Hippocampal formation (tissue), 2 donors: ENCODE measurements around the gene PLXDC2.
"Not testable (repeated sequence)": the region's sequence is repeated elsewhere in the genome, so short reads cannot be mapped to it uniquely, and the experiment has no call there.

ENCODE experiments used
- DNase-seq, 2 donors: peaks; one replicate each; lab custom pipeline; 2025; lab: John Stamatoyannopoulos, UW

PLXDC2 gene

GRCh38 chr10:20114179-20114578 is 297.9 kb downstream of the PLXDC2 start:
- no peak for DNase-seq

DNA sequence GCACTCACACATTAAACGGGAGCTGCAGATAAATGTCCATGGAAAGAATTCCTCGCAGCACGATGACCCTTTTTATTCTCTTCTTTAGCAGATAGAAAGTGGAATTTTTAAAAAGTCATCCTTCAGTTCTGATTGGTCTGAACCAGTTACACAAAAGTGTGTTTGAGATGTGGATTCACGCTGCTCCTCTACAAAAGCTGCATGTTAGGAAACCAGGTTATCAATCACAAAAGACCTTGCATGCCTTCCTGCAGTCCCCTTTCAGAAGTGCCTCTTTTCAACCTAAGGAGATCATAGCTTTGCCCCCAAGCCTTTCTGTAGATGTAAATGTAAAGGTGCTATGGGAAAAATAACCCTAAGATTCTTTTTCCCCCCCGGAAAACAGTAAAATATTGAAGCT is 299.7 kb downstream of the PLXDC2 start:
- DNase-seq = no peak

- DNase-seq = no peak
These were observed 301.2 kb downstream of the PLXDC2 start for GRCh38 chr10:20117471-20117870.

DNA sequence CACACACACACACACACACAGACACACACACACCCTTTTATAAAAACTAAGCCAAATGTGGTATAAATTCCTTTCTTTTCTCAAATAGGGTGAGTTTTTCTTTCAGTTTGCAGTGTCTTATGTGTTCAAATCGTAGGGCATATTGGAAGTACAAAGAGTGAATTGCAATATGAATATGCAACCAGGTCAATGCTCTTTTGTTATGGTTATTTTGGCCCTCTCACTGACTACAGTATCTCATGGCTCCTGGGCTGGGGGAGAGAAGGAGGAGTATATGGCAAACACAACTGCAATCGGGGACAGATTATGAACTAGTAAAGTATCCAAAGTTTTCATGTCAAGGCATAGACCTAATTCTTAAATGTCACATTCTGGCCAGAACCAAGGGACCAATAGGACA is 301.9 kb downstream of the PLXDC2 start:
- DNase-seq = no peak

GRCh38 chr10:20128811-20129210 is 312.6 kb downstream of the PLXDC2 start:
- no peak for DNase-seq

DNA sequence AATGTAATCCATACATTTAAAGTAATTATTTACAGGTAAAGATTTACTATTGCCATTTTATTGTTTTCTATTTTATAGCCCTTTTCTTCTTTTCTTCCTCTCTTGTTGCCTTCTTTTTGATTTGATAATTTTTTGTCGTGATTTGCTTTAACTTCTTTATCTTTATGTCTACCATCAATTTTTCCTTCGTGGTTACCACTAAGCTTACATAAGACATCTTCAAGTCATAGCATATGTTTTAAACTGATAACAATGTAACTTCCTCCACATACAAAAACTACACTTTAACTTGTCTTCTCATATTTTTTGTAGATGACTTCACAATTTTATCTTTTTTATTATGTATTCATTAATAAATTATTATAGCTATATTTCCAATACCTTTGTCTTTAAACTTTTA is 316.6 kb downstream of the PLXDC2 start:
- DNase-seq = no peak

GRCh38 chr10:20133669-20134189 is 317.5 kb downstream of the PLXDC2 start:
- no peak for DNase-seq

DNA sequence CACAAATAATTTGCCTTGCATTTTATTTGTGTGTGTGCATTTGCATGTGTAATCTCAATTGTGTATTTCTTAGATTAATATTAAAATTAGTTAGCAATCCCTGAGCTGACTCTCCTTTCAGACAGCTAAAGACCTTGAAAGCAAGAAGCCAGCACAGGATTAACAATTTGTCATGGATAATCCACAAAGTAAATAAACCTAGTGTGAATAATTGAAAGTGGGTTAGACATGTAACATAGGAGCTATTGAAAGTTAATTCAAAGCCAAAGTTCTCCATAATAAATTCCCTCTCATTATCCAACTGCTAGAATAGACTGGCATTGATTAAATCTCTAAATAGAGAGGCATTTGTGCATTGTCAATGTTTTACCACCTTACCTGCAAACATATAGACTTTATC is 326.1 kb downstream of the PLXDC2 start:
- no peak for DNase-seq

- no peak for DNase-seq
These were observed 328.0 kb downstream of the PLXDC2 start for GRCh38 chr10:20144268-20144667.

DNA sequence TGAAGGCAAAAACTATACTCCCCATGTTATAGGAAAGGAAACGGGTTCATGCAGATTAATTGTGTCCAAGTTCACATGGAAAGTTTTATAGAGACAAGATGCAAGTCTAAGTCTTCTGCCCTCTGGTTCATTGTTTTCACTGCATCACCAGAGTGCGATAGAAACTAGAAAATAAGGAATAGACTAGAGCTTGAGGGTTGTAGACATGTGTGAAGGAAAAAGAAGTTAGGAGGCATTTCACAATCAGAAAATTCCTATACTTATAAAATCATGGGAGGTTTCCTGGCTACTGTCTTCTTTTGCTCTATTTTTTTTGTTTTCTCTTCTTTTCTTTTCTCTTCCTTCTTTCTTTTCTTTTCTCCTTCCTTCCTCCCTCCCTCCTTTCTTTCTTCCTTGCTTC is 329.8 kb downstream of the PLXDC2 start:
- DNase-seq = no peak

DNA sequence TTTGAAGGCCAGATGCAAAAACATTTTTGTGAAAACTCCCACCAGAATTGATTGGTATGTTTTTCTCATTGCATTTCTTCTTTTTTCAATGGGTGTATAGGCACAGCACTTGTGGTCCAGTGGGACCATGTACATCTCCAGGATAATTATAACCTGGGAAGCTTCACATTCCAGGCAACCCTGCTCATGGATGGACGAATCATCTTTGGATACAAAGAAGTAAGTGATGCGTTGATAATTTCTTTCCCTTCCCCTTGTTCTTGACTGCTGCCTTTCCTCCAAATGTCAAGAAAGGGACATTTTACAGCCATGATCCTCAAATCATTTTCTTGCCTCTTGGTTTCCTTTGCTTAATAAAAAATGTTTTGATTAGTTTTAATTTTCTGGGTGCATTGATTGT is 331.5 kb downstream of the PLXDC2 start:
- DNase-seq = no peak

- DNase-seq = no peak
These were observed 340.3 kb downstream of the PLXDC2 start for GRCh38 chr10:20156511-20156910.

DNA sequence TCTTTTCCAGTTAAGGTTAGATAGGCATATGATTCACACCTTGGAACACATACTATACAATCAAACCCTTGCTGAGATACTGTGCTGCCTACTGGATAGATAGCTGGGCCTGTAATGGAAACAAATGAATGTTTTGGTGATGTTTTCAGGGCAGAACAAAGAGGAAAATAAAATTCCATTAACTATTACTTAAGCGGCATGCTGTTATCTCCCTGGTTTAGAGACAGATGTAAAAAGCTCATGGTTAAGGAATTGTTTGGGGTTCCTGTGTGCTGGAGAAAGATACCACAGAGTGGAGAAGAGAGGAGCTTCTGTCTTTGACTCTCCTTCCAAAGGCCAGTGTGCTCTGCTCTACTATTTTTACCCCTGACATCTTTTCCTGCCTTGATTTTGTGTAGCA is 341.1 kb downstream of the PLXDC2 start:
- no peak for DNase-seq

DNA sequence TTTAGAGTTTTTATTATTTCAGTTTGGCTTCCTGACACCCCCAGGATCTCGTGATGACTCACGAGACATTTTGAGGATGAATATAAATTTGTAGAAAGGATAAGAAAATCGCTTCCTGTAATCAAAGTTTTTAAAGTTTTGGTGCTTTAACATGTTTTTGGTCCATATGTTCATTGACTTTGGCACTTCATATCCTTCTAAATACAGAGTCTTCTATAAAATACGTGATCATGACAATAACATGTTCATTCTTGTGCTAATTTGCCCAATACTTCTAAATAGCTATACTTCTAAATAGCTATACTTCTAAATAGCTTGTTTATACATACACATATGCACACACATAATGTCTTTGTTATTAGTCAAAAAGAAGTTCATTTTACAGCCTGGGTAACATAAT is 341.9 kb downstream of the PLXDC2 start:
- no peak for DNase-seq

- DNase-seq = no peak
These were observed 345.9 kb downstream of the PLXDC2 start for GRCh38 chr10:20162123-20162522.

DNA sequence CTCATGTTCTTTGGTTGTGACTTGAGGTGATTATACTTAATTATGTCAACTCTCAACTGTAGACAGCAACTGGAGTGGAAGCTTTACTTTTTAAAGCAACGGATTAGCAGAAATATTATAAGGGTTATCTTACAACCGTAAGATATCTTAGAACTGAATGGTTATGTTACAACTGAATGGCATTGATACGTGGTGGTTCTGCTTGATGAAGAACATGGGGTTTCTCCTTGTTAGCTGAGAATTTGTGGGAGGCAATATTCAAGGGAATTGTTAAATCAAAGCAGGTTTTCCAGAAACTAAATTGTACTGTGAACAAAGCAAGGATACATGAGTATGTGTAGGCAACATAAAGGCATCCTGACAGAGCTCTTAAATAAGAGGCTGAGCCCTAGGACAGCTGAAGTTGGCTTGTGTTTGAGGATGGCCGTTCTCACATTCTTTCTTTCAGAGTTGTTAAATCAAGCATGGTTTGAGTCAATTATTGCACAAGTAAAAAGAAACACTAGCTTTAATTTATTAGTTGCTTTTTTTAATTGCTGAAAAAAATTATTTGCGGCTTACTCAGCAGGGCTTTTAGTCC is 350.0 kb downstream of the PLXDC2 start:
- no peak for DNase-seq

DNA sequence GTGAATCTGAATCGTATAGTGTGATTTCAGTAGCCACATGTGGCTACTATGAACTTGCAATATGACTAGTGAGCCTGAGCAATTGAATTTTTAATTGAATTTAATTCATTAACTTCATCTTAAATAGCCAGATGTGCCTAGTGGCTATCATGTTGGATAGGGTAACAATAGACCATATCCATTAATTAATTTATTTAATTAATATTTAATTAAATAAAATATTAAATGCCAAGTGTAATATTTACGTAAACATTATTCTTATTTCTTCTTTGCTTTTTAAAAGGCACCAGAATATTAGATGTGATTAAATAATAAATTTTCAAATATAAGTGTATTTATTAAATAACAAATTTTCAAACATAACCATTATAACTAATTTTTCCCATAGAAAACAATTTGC is 354.4 kb downstream of the PLXDC2 start:
- DNase-seq = no peak

DNA sequence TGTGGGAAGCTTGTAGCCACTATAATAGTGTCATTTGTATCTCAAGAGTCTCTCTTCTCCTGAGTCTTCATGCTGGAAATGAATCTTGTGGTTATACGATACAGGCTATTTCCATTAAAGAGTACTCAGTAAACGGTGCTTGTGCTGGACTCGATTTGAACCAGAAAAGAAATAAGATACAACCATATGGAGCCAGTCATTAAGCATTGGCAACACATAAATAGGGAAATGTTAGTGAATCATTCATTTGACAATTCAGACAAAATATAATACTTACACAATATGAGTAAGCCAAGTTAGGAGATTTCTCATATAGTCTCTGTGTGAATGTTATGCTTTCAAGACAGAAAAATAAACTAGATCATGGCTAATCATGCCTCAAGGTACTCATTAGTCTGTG is 356.8 kb downstream of the PLXDC2 start:
- no peak for DNase-seq

DNA sequence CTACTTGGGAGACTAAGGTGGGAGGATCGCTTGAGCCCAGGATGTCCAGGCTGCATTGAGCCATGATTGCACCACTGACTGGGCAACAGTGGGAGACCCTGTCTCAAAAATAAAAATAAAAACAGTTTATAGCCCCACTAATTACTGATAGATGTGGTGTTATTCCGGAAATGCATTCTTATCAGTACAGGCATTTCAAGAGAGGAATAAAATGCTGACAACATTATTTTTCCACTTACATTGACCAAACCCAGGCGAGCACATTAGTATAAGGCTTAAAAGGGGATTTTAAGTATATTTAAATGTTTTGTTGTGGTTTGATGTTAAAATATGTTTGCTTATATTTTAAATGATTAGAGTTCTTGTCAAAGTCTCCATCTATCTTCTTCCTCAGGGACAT is 359.5 kb downstream of the PLXDC2 start:
- no peak for DNase-seq

- DNase-seq = no peak
These were observed 364.5 kb downstream of the PLXDC2 start for GRCh38 chr10:20180766-20181165.

GRCh38 chr10:20181434-20181833 is 365.2 kb downstream of the PLXDC2 start:
- no peak for DNase-seq

- DNase-seq = no peak
These were observed 368.9 kb downstream of the PLXDC2 start for GRCh38 chr10:20185116-20185515.

GRCh38 chr10:20191392-20191791 is 375.2 kb downstream of the PLXDC2 start:
- DNase-seq = not testable (repeated sequence)

GRCh38 chr10:20195076-20195475 is 378.8 kb downstream of the PLXDC2 start:
- no peak for DNase-seq
